Hepatocyte (in vitro differentiated cells): ENCODE data around the gene MPZL1. TPM values are rescaled to one million over a fixed set of nuclear protein-coding genes. Genes with fewer than 3 reads are reported as not detected.

Experiments
- DNase-seq: peaks from one replicate; pipeline ENCODE4 v3.0.0-alpha.2; 2016; ENCODE audit warnings: low spot score
- H2AFZ ChIP-seq: fragments of 200-600 bp; sonication (generic); 2 replicates; pipeline ENCODE4 v1.6.0; 2016; ENCODE audit warnings: antibody characterized with exemption, mild to moderate bottlenecking
- H3K27ac ChIP-seq: fragments of 200-600 bp; sonication (generic); 2 replicates; pipeline ENCODE4 v1.5.1; 2016; ENCODE audit warnings: mild to moderate bottlenecking
- H3K27me3 ChIP-seq: fragments of 200-600 bp; sonication (generic); 2 replicates; pipeline ENCODE4 v1.6.1; 2016
- H3K36me3 ChIP-seq: fragments of 200-600 bp; sonication (generic); replicated peaks from 2 replicates; pipeline ENCODE4 v1.5.1; 2016; ENCODE audit warnings: low read depth; ENCODE audit not compliant: insufficient read depth
- H3K4me1 ChIP-seq: fragments of 200-600 bp; sonication (generic); 2 replicates; pipeline ENCODE4 v1.5.1; 2016; ENCODE audit warnings: mild to moderate bottlenecking, moderate library complexity; ENCODE audit not compliant: insufficient read depth
- H3K4me2 ChIP-seq: fragments of 200-600 bp; sonication (generic); 2 replicates; pipeline ENCODE4 v1.6.0; 2016
- H3K4me3 ChIP-seq: fragments of 200-600 bp; sonication (generic); 2 replicates; pipeline ENCODE4 v1.5.1; 2016; ENCODE audit warnings: mild to moderate bottlenecking
- H3K79me2 ChIP-seq: fragments of 200-600 bp; sonication (generic); 2 replicates; pipeline ENCODE4 v1.6.0; 2017; ENCODE audit warnings: mild to moderate bottlenecking
- H3K9me2 ChIP-seq: fragments of 200-600 bp; sonication (generic); replicated peaks from 2 replicates; pipeline ENCODE4 v1.6.0; 2017; ENCODE audit warnings: mild to moderate bottlenecking; ENCODE audit not compliant: insufficient read depth
- H3K9me3 ChIP-seq: fragments of 200-600 bp; sonication (generic); 2 replicates; pipeline ENCODE4 v1.5.1; 2016; ENCODE audit warnings: low read depth, mild to moderate bottlenecking
- H4K20me1 ChIP-seq: fragments of 200-600 bp; sonication (generic); 2 replicates; pipeline ENCODE4 v1.6.0; 2016; ENCODE audit warnings: mild to moderate bottlenecking; ENCODE audit not compliant: insufficient read depth, poor library complexity, severe bottlenecking
- EZH2 ChIP-seq: fragments of 200-600 bp; sonication (generic); IDR thresholded peaks from 2 replicates; pipeline ENCODE4 v1.6.1; 2016; ENCODE audit warnings: antibody characterized with exemption, mild to moderate bottlenecking, borderline replicate concordance
- EZH2phosphoT487 ChIP-seq: fragments of 200-600 bp; sonication (generic); IDR thresholded peaks from one replicate; pipeline ENCODE4 v1.6.1; 2018; ENCODE audit warnings: antibody characterized with exemption, mild to moderate bottlenecking, low read depth, moderate library complexity; ENCODE audit not compliant: unreplicated experiment, severe bottlenecking
- WGBS: methylation state at CpG from one replicate; pipeline ENCODE4 v1.1.6; 2016; ENCODE audit warnings: low lambda C conversion rate; ENCODE audit errors: missing lambda C conversion rate; 5-methylcytosine and 5-hydroxymethylcytosine counted together
- polyA plus RNA-seq: library from polyadenylated mRNA; unstranded; fragments of >200 nt; fragmentation: Nextera tagmentation; extraction: Ambion mirVana; gene quantifications from 2 replicates; pipeline ENCODE4 v1.2.1, GENCODE V29; 2016
- total RNA-seq: library from RNA; depleted of rRNA; stranded (reverse); fragments of >200 nt; gene quantifications from 2 replicates; pipeline ENCODE4 v1.2.3, GENCODE V29; 2014
- TF ChIP-seq, protein P1 (sequence below): fragments of 200-600 bp; sonication (generic); IDR thresholded peaks from 2 replicates; pipeline ENCODE4 v1.5.1; 2016; ENCODE audit warnings: antibody characterized with exemption, mild to moderate bottlenecking; ENCODE audit not compliant: poor library complexity

Gene MPZL1
- total and polyA plus RNA-seq, 2 experiments from 2014 or later: 176 to 245 TPM

DNA sequence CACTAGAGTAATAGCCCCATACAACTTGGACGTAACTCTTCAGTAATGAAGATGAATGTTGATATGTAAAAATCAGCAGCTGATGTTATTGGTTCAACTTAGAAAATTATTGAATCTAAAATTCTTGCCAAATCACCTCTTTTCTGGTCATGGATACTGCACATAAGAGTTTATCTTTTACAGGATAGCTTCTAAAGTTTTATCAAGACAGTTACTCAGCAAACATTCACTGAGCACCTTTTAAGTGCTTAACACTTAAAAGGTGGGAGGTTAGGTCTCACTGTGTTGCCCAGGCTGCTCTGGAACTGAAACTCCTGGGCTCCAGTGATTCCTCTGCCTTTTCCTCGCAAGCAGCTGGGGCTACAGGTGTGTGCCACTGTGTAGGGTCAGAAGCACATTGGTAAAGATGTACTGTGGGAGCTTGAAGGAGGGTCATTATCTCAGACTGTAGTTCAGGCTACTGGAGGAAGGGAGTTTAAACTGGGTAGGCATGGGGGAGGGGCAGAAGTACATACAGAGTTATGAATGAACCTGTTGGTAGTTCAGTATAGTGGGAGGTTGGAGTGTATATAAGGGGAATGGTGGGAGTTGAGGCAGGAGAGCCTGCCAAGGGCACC is 2.0 kb downstream of the MPZL1 start:
- 63% methylated on average over 2 of the region's 2 CpGs for WGBS
- H3K36me3 ChIP-seq: no peaks in the 10 kb centered on the region
- DNase-seq: peak; percentile 33
- TF ChIP-seq EZH2 (no peak), EZH2phosphoT487 (no peak)
- TF ChIP-seq, protein P1, sequence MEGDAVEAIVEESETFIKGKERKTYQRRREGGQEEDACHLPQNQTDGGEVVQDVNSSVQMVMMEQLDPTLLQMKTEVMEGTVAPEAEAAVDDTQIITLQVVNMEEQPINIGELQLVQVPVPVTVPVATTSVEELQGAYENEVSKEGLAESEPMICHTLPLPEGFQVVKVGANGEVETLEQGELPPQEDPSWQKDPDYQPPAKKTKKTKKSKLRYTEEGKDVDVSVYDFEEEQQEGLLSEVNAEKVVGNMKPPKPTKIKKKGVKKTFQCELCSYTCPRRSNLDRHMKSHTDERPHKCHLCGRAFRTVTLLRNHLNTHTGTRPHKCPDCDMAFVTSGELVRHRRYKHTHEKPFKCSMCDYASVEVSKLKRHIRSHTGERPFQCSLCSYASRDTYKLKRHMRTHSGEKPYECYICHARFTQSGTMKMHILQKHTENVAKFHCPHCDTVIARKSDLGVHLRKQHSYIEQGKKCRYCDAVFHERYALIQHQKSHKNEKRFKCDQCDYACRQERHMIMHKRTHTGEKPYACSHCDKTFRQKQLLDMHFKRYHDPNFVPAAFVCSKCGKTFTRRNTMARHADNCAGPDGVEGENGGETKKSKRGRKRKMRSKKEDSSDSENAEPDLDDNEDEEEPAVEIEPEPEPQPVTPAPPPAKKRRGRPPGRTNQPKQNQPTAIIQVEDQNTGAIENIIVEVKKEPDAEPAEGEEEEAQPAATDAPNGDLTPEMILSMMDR: no peak
- H3K9me2 ChIP-seq: no peaks in the 10 kb centered on the region
- H3K4me3 ChIP-seq: peak overlapping the region; percentile 94
- peak overlapping the region; percentile 97 for H3K27ac ChIP-seq
- peaks cover 36% of the 10 kb centered on the region for H3K4me1 ChIP-seq
- H4K20me1 ChIP-seq: peaks cover 57% of the 10 kb centered on the region
- H3K79me2 ChIP-seq: peaks cover 67% of the 10 kb centered on the region
- H3K9me3 ChIP-seq: no peaks in the 10 kb centered on the region
- H3K4me2 ChIP-seq: peak overlapping the region; percentile 93
- H2AFZ ChIP-seq: no peak overlapping the region
- H3K27me3 ChIP-seq: no peaks in the 10 kb centered on the region

DNA sequence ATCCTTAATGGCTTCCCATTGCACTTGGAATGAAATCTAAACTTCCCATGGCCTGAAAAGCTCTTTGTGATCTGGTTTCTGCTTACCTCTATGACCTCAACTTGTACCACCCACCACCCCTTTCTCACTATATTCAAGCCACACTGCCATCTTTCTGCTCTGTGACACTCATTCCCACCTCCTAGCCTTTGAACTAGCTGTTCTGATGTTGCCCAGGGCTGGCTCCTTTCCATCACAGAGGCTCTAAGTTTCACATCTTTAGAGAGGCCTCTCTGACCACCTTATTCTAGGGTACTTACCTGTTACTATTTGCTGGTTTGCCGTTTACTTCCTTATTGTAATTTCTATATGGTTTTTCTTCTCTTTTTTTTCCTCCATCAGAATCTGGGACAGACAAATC is 4.2 kb downstream of the MPZL1 start:
- H4K20me1 ChIP-seq: peaks cover 76% of the 10 kb centered on the region
- H3K4me3 ChIP-seq: no peak overlapping the region
- H3K9me2 ChIP-seq: no peaks in the 10 kb centered on the region
- peaks cover 31% of the 10 kb centered on the region for H3K4me1 ChIP-seq
- peak overlapping the region; percentile 9 for H3K27ac ChIP-seq
- 69% methylated on average over 1 of the region's 1 CpG for WGBS
- no peaks in the 10 kb centered on the region for H3K36me3 ChIP-seq
- H3K79me2 ChIP-seq: peaks cover 88% of the 10 kb centered on the region
- no peak overlapping the region for H2AFZ ChIP-seq
- H3K9me3 ChIP-seq: no peaks in the 10 kb centered on the region
- peak overlapping the region; percentile 21 for H3K4me2 ChIP-seq
- no peak for DNase-seq
- TF ChIP-seq, protein P1: no peak
- TF ChIP-seq EZH2 (no peak), EZH2phosphoT487 (no peak)
- H3K27me3 ChIP-seq: no peaks in the 10 kb centered on the region

DNA sequence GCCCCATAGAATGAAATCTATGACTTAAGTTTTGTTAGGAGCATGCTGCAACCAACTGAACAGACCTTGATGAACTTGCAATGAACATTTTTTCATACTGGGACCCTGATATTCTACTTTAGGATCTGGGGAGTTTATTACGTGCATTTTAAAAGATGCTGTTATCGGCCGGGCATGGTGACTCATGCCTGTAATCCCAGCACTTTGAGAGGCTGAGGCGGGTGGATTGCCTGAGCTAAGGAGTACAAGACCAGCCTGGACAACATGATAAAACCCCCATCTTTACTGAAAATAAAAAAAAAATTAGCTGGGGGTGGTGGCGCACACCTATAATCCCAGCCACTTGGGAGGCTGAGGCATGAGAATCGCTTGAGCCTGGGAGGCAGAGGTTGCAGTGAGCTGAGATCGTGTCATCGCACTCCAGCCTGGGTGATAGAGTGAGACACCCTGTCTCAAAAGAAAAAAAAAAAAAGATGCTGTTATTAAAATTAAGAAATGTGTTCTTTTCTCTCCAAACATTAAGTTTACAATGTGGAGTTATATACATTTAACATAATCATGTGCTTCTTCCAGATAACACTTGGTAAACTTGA is 7.1 kb downstream of the MPZL1 start:
- TF ChIP-seq, protein P1: no peak
- Histone ChIP-seq H2AFZ (no peak overlapping the region), H3K4me1 (peaks cover 22% of the 10 kb centered on the region), H3K4me3 (no peak overlapping the region), H4K20me1 (peaks cover 81% of the 10 kb centered on the region), H3K27me3 (no peaks in the 10 kb centered on the region), H3K36me3 (no peaks in the 10 kb centered on the region), H3K9me3 (no peaks in the 10 kb centered on the region), H3K27ac (peak overlapping the region; percentile 54), H3K79me2 (peaks cover 99% of the 10 kb centered on the region), H3K9me2 (no peaks in the 10 kb centered on the region), H3K4me2 (no peak overlapping the region)
- no peak for DNase-seq
- 58% methylated on average over 8 of the region's 8 CpGs for WGBS
